Renal pelvis (tissue), 4 donors: ENCODE results near the gene PDE6G. TPM values are rescaled to one million over a fixed set of nuclear protein-coding genes. Genes with fewer than 3 reads are reported as not detected.
"Not testable (repeated sequence)": the region's sequence is repeated elsewhere in the genome, so short reads cannot be mapped to it uniquely, and the experiment has no call there.

Experiments used
- DNase-seq: peaks from one replicate; pipeline ENCODE4 v3.0.0-alpha.2; 2013
- polyA plus RNA-seq, 3 donors: library from polyadenylated mRNA; unstranded; fragments of 120-200 nt; gene quantifications; one replicate each; pipeline ENCODE4 v1.2.1, GENCODE V29; 2013; ENCODE audit not compliant: insufficient read length in 3 of 3

PDE6G gene
- polyA plus RNA-seq, 3 donors, result 11.2 to 13.4 (median 11.8) TPM

DNA sequence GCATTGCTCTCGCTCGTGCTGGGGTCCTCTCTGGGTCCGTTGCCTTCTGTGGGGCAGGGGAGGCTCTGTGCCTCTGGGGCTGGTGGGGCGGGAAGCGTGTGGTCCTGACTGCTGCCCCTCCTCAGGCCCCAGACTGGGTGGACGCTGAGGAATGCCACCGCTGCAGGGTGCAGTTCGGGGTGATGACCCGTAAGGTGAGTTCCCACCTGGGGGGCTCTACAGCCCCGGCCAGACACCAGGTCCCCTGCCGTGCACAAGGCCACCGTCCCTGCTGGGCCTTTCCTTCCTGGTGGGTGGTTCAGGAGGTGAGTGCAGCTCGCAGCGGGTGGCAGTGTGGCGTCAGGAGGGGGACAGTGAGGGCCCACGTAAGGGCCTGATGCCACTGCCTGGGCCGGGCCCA, 34.2 kb upstream of the PDE6G start:
- no peak for DNase-seq

DNA sequence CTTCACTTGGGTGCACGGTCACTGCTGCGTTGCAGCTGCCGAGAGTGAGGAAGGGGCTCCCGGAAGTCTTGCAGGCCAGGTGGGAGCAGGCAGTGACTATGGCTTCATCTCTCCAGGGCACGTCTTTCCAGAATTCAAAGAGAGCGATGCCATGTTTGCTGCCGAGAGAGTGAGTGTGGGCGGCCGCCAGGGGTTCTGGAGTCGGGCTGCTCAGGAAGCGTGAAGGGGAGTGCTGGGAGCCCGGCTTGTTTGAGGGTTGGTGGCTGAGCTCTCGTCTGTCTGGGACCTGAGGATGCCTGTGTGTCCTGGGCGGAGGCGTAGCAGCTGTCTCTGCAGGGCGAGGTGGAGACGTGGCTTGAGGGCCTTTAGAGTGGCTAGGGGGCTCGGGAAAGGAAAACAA, 33.7 kb upstream of the PDE6G start:
- no peak for DNase-seq

DNA sequence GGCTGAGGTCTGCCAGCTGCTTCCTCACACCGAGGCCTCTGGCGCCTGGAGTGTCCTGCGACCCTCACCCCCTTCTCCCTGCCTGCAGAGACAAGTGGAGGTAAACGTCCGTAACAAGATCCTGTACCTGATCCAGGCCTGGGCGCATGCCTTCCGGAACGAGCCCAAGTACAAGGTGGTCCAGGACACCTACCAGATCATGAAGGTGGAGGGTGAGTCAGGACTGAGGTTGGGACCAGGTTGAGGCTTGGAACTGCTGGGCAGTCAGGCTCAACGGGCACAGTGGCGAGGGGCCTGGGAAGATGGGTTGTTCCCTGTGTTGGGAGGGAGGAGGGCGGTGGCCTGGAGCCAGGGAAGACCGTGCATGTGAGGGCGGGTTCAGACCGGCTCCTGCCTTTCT, 32.3 kb upstream of the PDE6G start:
- DNase-seq, result no peak

DNA sequence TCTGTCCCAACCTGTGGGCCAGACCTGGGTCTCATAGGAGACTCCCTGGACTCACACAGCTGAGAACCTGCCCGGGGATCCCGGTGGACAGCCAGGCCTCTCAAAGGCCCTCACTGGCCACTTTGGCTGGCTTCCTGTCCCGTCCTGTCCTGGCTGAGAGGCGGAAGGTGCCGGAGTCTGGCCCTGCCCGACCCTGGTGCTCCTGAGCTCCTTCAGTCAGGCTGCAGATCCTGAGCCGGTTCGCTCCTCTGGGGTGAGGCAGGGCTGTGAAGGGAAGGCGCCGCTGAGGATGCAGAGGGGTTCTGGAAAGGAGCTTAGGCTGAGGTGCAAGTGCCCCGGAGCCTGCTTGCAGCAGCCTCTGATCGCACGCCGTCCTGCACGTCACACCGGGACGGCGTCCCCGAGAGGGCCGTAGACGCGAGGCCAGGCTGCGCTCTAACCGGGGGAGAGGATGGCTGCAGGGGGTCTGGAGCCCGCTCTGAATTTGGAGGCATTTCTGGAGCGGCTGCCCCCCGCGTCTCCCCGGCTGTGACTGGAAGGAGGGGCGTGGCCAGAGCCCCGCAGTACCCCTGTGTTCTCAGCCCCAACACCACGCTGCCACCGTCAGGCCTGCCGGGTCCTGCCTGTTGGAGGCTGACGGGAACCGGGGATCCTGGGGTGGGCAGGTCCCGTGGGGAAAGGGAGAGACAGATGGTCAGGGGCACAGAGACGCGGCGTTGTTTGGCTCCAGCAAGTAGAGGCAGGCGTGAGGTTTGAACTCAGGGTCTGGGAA, 31.6 kb upstream of the PDE6G start:
- DNase-seq, result no peak

DNA sequence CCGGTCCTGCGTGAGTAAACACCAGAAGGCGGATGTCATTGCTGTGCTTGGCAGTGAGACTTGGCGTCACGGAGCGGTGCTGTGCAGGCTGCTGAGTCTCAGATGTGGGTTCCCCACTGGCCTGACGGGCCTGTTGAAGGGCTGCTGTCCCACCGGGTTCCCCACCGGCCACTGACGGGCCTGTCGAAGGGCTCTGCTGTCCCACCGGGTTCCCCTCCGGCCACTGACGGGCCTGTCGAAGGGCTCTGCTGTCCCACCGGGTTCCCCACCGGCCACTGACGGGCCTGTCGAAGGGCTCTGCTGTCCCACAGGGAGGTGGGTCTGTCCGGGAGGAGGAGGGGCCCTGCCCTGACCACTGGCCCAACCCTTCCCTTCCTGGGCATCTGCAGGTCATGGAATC, 30.3 kb upstream of the PDE6G start:
- no peak for DNase-seq

DNA sequence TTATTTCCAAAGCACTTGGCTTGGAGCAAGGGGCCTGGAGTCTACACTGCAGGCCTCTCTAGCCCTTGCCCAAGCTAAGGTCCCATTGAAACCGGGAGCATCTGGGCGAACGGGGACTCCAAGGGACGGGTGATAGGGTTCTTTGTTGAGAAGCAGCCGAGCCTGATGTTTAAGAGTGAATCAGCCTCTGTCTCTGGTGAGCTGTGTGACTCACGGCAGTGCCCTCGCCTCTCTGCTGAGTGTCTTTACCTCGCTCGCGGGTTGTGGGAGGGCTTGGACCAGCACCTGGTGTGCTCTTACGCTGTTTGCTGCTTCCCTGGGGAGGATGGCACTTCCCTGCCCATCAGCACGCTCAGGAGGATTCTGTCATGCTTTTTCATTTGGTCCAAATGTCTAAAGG, 28.8 kb upstream of the PDE6G start:
- no peak for DNase-seq

DNA sequence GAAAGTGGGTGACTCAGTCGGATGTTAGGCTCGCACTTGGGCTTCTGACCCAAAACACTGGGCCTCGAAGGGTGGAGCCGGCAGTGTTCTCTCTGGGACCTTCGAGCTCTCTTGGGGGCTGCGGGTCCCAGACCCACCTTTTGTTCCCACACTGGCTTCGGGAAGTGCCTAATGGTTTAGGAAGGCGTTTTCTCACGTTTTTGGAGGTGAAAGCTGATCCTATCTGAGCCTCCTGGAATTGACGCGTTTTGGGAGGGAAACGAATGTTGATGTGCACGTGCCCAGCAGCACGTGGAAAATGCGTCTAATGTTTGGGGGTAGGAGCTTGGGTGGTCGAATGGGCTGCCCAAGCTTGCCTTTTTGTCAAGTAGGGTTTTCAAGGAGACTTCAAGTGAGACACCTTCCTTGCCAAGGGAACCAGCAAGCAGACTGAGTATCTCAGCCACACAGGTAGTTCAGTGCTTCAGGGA, 28.1 kb upstream of the PDE6G start:
- DNase-seq, result no peak

DNA sequence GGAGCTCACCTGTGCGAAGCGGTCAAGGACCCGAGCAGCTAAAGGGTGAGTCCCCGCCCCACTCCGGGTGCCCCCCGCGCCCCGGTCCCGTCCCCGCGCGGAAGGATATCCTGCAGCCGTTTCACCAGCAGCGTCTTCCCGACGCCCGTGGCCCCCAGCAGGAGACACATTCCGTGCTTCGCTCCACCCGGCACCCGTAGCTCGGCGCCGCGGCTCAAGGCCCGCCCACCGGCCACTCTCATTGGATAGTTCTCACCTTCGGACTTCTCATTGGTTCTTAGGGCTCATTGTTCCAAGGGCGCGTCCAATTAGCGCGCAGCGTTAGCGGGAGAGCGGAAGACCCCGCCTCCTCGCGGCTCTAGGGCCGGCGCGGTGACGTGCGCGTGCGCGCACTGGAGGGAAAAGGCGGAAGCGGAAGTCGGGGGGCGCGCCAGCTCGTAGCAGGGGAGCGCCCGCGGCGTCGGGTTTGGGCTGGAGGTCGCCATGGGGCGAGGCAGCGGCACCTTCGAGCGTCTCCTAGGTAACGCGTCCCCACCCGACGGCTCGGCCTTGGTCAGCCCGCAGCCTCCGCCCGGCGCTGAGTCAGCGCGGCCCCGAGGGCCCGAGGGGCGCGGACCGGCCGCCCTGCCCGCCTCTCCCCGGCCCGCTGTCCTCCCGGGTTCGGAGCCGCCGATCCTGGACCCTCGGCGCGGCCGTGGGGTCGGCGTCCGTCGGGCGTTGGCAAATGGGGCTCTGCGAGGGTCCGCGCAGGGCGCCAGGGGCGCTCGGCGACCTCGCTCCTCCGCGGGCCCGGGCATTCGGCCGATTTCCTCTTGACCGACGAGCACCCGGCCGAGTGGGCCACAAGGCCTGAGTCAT, 27.5 kb upstream of the PDE6G start, which contains the start of the genes ARL16 and HGS:
Gene ARL16, minus strand, starts transcription at position 214 of the 858 bp plus-strand sequence. Its CDS starts 44 bp downstream, at position 170.
Gene HGS, plus strand, starts transcription at position 428 of the 858 bp plus-strand sequence. Its CDS starts 56 bp downstream, at position 484.
- DNase-seq, result peak; percentile 99

DNA sequence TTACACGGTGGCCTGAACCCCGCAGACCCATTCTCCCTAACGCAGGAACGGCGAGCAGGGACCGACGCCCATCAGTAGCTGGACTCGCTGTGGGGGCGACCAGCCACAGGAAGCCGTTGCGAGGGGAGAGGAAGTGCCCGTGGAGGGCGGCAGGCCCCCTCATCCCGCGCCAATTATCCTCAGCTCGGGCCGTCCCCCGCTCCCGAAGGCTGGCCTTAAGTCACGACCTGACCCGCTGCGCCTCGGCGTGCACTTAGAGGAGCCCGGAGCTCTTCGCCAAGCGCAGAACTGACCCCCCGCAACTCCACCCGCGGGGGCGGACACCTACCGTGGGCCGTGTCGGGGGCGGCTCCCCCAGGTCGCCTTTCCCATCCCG, 26.9 kb upstream of the PDE6G start:
- DNase-seq, result no peak

DNA sequence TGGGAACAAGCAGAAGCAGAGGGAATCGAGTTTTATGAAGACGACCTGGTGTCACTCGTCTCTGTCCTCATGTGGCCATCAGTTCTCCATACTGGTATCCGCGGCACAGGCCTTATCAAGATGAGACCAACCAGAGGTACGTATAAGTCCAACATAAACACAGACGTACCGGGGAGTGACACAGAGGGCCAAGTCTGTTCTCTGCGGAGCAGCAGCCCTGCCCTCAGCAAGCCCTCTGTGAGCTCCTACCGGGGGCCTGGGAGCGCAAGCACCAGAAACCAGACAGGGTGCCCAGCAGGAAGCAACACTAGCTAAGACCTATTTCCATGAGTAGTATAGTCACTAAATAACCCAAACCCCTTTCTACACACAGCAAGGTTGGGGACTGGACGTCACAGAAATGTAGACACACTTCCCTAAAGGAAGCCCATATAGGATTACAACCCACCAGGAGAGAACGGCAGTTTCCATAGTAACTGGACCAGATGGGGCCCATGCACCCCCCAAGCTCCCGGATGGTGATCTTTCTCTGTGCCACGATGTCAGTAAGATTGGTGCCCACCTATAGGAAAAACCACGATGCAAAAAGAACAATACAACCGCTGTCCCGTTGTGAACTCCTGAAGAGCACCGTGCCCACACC, 26.3 kb upstream of the PDE6G start:
- no peak for DNase-seq

DNA sequence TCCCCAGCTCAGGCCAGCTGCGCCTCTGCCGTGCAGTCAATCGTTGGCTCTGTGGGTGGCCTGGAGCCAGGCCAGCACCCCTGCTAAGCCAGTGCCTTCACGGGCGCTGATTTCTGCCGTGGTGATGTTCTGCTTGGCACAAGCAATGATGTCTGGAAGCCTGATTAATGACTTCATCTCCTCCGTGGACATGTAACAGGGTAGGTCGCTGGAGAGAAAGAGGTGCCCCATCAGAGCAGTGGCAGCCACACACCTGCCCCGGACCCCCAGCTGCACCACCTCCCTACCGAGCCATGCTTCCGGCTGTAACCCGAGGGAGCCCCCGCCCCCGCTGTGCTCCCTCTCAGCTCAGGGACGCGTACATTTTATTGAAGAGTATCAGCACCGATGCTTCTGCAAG, 25.3 kb upstream of the PDE6G start:
- DNase-seq, result no peak

DNA sequence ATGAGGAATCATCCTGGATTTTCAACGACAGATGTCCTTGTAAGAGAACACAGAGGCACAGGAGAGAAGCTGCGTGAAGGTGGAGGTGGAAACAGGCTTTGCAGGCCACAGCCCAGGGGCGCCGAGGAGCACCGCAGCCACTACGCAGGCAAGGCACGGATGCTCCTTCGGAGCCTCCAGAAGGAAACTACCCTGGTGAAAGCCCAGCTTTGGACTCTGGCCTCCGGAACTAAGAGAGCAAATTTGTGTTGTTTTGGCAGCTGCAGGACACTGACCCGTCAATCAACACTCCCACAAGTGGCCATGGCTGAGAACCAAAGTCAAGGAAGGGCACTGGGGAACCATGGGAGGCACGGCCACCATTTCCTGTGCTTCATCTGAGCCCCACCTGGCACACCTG, 23.8 kb upstream of the PDE6G start:
- no peak for DNase-seq

DNA sequence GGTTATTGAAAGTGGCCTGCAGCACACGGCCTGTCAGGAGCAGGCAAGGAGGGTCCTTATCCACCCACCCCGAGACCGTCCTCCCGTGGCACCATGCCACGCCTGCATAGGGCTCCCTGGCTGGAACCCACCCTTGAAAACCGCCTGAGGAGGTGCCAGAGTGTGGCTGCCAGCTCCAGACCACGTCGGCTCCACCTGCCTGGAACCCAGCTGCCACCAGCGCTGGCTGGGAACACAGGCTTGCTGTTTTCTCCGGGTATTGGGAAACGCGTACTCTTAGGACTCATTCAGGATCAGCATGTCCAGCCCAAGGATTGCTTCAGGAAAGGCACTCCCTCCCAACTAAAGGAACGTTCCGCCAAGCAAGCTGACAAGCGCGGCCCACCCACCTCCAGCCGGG, 20.6 kb upstream of the PDE6G start:
- no peak for DNase-seq

DNA sequence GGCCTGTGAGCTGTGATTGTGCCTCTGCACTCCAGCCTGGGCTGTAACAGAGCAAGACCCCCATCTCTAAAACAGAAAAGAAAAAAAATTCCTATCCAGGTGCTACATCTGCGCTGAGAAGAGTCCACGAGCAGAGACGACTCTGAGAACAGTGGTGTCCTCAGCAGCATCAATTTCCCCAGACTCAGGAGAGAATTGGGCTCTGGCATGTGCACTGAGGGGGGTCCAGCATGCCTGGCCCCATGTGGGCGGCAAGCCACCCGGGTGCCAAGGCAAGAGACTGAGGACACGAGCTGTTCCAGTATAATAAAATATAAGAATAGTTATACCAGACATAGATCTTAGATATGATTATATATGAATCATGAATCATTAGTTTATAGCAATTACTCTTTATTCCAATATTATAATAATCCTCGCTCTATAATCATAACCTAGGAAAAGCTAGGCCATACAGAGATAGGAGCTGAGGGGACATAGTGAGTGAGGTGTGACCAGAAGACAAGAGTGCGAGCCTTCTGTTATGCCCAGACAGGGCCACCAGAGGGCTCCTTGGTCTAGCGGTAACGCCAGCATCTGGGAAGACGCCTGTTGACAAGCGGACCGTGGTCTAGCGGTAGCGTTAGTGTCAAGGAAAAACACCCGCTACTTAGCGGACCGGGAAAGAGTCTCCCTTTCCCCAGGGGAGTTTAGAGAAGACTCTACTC, 19.3 kb upstream of the PDE6G start:
- DNase-seq, result not testable (repeated sequence)

DNA sequence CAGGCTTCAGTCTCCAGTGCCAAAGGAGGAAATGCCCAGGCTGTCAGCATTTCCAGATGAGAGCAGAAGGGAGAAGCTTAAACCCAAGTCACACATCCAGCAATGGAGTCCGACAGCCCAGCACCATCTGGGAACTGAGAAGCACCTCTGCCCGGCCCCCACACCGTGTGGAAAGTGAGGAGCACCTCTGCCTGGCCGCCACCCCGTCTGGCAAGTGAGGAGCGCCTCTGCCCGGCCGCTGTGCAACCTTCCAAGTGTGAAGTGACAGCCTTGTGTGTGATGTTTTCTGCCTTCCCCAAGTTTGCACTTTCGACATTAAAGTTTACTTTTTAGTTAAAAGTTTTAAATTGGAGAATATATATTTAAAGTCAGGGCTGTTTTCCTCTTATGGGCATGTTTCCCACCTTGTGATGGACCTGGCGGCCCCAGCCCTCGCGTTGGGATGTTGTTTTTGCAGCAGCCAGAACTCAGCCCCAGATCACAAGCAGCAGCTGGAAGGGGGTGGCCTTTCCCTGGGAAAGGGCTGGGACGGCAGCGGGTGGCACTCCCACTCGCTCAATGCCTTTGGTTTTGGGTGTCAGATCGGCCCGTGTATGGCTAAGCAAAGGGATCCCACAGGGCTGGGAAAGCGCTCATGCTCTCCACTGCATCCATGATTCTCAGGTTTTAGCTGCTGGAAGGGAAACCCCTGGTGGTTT, 17.4 kb upstream of the PDE6G start:
- DNase-seq, result no peak

DNA sequence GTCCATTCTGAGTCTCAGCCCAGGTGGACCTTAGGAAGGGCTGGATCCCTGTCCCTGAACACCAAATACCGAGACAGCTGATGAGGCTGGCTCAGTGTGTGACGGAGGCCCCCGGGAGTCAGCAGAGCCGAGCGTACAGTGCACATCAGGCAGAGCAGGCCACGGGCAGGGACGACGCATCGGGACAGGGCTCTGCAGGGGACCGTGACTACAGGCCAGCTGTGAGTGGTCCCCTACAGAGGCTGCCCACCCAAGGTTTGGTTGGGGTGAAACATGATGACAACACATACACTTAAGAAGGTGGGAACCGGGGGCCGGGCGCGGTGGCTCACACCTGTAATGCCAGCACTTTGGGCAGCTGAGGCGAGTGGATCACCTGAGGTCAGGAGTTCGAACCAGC, 16.6 kb upstream of the PDE6G start:
- DNase-seq, result no peak

DNA sequence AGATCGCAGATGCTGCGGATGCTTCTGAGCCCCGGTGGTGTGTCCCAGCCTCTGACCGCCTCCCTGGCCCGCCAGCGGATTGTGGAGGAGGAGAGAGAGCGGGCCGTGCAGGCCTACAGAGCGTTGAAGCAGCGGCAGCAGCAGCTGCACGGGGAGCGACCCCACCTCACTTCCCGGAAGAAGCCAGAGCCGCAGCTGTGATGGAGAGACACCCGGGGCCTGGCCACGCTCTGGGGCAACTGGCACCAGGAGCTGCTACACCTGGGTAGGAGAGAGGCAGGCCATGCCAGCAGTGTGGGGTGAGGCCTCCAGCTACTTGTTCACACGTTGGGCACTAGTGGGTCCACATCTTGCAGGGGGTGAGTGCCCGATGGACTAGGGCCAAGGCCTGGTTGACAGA, 16.2 kb upstream of the PDE6G start:
- DNase-seq, result no peak

DNA sequence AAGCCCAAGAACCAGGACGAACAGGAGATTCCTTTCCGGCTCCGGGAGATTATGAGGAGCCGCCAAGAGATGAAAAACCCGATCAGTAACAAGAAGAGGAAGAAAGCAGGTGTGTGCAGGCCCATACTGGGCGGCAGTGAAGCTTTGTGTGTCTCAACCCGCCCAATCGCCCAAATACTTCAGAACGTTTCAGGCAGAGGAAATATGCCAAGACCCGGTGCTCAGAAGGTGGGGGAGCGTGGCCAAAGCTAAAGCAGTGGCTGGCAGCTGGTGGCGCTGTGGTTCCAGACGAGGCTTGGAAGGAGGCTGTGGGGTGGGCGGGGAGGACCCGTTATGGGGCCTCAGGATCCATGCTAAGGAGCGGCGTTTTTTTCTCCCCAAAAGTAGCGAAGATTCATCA, 11.4 kb upstream of the PDE6G start:
- no peak for DNase-seq

DNA sequence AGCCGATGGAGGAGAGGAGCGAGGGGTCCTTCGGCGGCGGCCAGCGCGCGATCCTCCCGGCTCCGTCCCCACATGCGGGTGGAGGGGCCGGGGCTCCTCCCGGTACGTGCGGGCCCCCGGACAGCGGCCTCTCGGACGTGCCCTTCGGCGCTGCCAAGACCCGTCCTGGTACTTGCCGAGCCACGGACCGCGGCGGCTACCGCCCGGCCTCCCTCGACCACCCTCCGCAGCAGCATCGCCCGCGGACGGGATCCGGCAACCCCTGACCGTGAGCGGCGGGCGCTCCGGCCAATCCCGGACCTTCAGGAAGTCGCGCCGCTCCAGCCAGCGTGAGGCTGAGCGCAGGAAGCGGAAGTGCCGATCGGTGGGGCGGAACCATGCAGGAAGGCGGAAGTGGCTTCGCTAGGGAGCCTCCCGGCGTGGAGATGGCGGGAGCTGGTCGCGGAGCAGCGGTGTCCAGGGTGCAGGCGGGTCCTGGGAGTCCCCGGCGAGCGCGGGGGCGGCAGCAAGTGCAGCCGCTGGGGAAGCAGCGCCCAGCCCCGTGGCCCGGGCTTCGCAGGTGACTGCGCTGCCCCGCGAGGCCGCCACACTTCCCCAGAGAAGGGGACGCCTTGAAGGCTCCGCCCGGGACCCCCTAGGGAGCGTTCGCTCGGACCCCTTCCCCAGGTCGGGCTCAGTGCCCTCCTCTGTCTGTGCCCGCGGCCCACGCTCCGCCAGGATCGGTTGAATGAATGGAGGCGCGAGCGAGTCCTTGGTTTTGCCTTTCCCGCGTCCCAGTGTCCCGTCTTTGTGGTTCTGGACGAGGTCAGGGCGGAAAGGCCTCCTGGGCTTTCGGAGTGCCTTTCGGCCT, 10.2 kb upstream of the PDE6G start, which contains the start of the genes CCDC137 and OXLD1:
Gene CCDC137, plus strand, starts transcription at position 396 of the 850 bp plus-strand sequence. Its CDS starts 30 bp downstream, at position 426.
Gene OXLD1, minus strand, starts transcription at position 264 of the 850 bp plus-strand sequence. Its CDS starts 28 bp downstream, at position 236.
- peak; percentile 96 for DNase-seq

DNA sequence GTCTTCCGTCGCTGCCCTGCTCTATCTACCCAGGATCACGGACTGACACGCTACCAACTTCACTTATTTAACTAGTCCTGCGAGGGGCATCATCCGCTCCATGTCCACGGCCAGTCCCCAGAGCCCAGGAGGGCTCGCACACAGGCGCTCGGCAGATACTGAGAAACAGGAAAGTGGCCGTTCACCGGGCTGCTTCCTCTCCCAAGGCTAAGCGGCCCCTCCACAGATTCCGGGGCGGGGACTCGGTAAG, 9.7 kb upstream of the PDE6G start:
- DNase-seq, result no peak
